NCI-H146 treated with DMSO at 0.1 percent for 48 hours (cell line): ENCODE measurements around the gene SPATA22.
"Not testable (repeated sequence)": the region's sequence is repeated elsewhere in the genome, so short reads cannot be mapped to it uniquely, and the experiment has no call there.

Experiments used
- DNase-seq: peaks from one replicate; lab custom pipeline; 2025; ENCODE audit not compliant: unreplicated experiment; lab: John Stamatoyannopoulos, UW

Gene SPATA22, protein sequence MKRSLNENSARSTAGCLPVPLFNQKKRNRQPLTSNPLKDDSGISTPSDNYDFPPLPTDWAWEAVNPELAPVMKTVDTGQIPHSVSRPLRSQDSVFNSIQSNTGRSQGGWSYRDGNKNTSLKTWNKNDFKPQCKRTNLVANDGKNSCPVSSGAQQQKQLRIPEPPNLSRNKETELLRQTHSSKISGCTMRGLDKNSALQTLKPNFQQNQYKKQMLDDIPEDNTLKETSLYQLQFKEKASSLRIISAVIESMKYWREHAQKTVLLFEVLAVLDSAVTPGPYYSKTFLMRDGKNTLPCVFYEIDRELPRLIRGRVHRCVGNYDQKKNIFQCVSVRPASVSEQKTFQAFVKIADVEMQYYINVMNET

DNA sequence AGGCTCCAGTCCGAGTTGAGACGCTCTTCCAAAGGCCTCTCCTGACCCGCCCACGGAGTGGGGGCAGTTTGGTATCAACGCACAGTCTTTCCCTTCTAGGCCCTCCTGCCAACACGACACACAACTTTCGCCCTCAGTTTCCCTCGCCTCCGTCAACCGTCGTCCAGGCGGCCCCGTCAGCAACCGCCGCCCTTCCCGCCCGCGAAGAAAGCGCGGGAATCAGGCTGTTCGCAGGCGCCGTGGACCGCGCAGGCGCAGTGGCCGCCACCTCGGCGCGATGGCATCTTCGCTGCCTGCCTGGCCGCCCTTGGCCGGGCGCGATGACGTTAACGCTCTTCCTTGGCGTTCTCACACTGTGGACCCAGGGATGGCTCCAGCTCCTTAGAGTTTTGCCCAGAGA lies at the start of gene SPATA22:
TSS of gene SPATA22 (minus strand) at position 221 of the 400 bp plus-strand sequence. CDS start 2,494 bp downstream, outside the sequence.
- DNase-seq, result no peak

DNA sequence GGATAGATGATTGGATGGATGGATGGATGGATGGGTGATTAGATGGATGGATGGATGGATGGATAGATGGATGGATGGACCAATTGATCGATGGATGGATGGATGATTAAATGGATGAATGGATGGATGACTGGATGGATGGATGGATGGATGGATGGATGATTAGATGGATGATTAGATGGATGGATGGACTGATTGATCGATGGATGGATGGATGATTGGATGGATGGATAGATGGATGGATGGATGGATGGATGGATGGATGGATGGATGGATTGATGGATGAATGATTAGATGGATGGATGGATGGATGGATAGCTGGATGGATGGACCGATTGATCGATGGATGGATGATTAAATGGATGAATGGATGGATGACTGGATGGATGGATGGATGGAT lies 47.9 kb upstream of the SPATA22 start:
- not testable (repeated sequence) for DNase-seq

DNA sequence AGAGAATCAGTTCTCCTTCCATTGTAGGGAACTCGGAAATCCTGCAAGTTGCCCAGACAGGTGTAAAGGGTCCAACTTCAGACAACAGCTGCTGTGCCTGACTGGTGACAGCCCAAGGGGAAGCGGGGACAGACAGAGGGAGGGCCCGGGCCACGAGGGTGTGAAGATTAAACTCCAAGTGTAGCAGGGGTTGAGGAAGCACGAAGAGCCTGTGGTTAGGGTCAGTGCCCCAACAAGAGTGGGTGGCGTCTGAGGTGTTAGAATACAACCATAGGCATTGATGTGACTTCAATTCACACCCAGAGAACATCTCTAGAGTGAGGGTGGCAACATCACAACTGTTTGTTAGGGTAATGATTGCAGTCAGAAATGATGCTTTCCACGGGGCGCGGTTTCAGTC lies 43.3 kb upstream of the SPATA22 start:
- DNase-seq, result no peak

DNA sequence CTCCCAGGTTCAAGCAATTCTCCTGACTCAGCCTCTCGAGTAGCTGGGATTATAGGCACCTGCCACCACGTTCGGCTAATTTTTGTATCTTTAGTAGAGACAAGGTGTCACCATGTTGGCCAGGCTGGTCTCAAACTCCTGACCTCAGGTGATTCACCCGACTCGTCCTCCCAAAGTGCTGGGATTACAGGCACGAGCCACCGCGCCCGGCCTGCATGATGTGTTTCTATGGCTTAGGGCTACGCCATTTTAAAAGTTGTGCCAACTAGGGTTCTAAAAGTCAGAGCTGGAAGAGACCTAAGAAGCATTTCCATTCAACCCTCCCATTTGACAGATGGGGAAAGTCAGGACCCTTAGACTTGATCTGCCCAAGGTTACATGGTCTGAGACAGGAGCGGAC lies 42.5 kb upstream of the SPATA22 start:
- not testable (repeated sequence) for DNase-seq

DNA sequence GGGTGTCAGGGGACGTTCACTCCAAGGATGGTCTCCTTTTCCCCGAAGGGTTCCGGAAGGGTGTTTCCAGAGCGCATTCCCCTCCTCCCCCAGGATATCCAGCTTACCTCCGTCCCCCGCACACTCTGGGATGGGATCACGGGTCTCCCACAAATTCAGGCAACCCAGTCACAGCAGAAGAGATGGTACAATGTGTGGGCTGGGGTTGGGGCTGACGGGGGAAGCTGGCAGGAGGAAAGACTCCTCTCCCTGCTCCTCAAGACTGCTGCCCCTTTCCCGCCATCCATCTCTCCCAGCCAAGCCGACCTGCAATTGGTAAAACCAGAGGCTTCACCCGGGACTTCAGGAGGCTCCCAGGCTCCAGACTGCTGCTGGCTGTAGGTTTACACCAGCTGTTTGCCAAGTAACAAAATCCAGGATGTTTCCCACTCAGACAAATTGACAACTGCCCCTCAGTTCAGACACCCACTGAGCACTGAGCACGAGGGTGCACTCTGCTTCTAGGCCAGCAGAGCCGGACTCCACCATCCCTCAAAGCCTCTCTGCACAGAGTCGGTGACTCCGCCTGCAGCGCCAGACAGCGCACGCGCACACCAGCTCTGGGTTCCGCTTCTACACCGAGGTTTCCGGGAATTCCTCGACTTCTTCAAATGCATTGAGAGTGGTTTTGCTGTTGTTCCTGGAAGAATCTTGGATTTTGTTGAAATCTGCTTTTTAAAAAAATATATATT lies 41.9 kb upstream of the SPATA22 start:
- DNase-seq, result no peak

DNA sequence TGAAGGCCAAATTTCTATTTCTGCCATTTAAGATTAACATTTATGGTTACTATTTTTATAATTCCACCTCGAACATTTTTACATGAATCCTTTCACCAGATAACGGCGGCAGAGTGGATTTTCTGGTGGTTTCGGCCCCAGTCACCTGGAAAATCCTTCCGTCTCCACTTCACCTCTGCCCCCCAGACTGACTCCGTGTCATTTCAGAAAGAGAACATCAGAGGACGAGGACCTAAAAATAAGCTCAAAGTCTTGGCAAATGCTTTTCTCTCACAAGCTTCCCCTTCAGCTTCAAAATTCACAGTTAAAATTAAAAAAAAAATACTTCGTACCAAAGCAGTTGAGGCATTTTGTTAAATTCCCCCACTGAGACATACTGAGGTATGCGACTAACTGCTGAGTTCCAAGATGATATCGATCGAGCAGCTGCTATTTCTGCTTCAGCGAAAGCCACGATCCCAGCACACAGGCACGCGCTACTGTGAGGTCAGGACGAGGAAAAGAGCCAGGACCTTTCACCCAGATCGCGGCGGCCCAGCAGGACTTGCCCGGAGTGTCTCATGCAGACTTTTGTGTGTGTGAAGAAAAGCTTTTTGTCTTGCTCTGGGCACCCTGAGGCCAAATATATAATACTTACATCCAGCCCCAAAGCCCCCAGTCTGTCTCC lies 41.0 kb upstream of the SPATA22 start:
- DNase-seq, result no peak

DNA sequence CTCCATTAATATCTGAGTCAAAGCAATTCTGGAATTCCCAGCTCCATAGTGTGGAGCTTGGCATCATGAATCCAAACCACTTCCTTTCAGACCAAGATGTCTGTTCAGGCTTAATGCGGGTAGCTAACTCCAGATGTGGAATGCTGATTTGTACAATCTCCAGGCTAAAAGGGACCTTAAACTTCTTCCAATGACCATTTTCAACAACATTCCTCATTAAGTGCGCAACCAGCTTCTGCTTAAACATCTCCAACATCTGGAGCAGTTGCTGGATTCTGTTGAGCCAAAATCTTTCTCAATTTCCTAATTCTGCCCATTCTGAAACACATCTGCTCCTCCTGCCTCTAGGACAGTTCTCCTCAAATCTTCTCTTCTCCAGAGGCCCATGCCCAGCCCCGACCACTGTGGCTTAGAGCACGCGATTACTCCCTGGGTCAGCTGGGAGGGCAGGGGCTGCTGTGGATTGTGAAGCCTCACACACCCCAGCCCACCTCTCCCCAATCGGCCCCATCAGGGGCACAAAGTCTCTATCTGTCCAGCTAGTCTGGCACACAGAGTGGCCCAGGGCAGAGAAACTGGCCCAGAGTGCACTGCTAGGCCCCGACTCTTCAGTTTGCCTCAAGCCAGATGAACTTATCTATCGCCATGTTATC lies 40.4 kb upstream of the SPATA22 start:
- DNase-seq, result no peak

DNA sequence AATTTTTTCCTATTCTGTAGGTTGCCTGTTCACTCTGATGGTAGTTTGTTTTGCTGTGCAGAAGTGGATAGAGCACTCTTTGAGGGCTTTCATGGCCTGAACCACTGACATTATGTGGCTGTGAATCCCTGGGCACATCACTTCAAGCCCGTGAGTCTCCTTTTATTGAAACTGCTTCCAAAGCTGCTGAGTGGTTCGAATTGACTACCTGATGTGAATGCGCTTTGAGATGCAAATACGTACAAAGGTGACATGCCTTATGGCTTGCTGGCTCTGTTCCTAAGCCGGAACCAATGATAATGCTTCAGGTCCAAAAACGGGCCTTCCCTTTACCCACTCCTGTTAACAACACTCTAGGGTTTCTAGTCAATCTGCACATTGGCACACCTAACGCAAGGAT lies 38.5 kb upstream of the SPATA22 start:
- no peak for DNase-seq

DNA sequence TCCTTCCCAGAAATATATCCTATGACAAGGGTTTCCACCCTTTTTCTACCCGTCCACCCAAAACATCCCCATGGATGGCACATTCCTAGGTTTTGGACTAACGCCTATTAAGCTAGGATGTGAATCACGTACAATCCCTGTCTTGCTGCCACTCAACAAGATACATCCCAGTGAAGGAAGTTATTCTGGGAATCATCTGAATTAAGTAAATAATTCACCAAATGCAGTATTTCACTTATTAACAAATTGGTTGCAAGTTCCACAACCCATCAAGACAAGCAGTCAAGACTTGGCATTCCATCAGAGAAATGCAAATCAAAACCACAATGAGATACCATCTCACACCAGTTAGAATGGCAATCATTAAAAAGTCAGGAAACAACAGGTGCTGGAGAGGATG lies 36.2 kb upstream of the SPATA22 start:
- DNase-seq, result no peak

DNA sequence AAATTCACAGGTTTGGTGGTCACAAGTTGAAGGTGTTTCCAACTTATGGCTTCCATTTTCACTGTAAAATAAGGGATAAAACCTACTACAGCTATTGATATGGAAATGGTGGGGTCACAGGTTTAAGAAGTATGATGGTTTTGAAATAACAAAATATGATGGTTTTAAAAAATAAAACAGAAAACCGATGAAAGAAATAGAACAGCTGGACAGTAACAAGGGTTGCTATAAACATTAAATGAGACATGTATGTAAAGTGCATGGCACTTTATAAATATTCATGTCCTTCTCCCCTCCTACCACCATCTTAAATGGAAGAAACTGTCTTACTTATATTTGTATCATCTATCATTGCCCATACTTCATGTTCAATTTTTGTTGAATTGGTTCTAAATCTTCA lies 35.5 kb upstream of the SPATA22 start:
- DNase-seq, result no peak

DNA sequence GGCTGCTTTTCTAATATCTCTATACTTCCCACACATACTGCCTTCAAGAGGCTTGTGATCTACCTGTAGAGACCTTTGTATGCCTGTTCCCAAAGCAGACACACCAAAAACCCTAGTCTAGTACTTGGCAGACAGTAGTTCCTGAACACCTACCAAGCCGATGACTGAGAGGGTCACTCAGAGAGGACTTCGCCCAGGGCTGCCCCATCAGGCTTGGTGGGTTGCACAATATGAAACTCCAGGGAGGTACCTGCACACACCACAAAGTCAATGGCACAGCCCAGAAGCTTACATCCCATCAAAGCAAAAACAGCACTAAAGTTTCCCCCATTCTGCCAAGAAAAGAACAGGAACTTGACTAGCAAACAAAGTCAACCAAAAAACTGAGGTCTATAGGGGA lies 34.4 kb upstream of the SPATA22 start:
- DNase-seq, result no peak

DNA sequence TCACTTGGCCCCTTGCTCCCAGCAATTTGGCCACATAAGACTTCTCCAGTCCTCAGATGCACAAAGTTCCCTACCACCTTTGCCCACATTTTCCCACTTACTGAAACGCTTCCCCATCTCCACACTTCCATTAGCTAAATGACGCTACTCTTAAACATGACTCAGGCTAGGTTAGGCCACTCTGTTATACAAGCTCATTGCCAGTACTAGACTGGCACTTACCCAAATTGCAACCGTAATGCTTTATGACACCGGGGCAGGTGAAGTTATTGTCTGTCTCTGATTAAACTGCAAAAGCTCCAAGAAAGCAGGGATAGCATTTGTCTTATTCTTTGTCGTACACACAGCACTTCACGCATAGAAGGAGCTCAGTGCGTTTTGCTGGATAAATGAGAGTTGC lies 33.4 kb upstream of the SPATA22 start:
- no peak for DNase-seq

DNA sequence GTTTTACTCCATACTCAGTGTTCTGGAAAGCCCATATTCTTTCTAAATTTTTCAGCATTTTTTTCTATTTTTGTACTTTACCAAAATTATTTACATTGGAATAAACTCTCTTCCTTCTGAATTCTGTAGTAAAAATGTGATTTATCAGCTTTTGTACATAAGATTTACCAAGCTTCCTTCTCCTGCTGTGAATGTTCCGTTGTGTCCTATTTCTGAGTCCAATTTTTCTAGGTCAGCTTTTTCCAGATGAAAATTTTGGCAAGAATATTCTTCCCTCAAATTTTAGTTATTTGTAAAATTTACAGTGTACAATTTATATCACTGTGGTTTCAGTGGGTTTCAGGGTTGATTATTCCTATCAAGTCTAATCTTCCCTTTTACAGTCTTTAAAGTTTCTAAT lies 31.7 kb upstream of the SPATA22 start:
- no peak for DNase-seq

DNA sequence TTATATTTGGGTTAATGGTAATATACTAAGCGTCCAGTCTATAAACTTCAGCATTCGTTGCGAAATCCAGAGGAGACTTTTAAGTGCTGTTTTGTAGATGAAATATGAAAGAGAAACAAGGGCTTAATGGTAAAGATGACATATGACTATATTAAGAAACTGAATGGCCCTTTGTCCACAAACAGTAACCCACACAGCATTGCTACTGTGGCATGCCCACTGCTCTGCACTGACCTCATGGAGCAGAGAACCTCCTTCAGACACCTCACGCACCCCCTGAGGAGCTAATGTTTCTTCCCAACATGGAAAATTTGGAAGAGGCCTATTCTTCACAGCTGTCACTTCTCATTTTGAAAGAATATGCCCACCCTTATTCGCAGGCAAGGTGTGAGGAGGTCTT lies 30.8 kb upstream of the SPATA22 start:
- DNase-seq, result no peak

DNA sequence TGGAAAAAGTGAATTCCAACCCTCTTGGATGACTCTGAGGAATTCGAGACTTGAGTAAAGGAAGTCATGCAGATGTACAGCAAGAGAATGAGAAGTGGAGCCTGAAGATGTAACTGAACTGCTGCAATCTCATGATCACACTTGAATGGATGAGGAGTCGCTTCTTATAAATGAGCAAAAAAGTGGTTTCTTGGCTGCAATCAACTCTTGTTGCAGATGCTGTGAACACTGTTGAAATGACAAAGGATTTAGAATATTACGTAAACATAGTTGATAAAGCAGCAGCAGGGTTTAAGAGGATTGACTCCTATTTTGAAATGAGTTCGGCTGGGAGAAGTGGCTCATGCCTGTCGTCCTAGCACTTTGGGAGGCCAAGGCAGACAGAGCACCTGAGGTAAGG lies 29.7 kb upstream of the SPATA22 start:
- no peak for DNase-seq

DNA sequence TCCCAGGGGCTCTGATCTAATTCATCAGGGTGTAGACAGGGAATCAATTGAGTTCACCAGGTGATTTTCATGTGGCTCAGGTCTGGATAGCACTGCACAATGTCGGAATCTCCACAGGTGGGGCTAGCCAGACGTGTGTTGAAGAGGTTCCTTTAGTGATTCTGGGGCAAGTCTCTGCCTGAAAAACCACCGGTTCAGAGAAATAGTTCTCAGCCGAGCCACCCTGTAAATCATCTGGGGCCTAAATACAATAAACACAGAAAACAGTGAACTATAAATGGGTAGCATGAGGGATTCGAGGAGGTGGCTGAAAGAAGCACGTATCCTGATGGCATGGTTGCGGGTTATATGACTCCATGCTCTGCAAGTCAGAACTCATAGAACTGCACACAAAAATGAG lies 25.5 kb upstream of the SPATA22 start:
- DNase-seq, result no peak

DNA sequence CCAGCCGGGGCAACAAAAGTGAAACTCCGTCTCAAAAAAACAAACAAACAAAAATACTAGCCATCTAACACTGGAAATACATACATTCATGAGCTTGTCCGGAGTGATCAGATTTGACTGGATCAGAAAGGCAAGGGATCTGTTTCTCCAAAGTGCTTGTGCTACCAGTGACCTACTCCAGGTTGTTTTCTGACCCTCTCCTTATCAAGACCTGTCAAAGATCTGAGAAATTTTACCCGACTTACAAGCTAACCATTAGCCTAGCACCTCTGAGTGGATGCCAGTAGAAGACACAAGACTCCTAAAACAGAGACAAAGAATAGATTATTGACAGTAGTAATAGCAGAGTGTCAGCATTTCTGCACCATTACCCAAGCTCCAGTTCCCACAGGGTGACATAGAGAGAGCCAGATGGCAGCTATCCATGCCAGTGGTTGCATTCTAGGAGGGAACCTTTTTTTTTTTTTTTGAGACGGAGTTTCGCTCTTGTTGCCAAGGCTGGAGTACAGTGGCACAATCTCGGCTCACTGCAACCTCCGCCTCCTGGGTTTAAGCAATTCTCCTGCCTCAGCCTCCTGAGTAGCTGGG lies 14.0 kb upstream of the SPATA22 start:
- DNase-seq, result no peak

DNA sequence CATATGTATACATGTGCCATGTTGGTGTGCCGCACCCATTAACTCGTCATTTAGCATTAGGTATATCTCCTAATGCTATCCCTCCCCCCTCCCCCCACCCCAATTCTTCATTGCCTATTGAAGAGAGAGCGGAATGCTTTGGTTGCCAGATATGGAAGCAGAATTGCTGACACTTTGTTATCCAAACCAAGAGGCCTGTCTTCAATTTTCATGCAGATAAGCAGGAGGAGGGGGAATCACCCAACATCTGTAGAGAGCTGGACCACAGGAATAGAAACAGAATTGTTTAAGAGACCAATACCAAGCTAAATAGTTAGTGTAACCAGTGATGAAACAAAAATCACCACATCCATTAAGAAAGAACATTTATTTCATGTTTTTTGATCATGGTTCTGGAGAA lies 11.2 kb upstream of the SPATA22 start:
- no peak for DNase-seq

DNA sequence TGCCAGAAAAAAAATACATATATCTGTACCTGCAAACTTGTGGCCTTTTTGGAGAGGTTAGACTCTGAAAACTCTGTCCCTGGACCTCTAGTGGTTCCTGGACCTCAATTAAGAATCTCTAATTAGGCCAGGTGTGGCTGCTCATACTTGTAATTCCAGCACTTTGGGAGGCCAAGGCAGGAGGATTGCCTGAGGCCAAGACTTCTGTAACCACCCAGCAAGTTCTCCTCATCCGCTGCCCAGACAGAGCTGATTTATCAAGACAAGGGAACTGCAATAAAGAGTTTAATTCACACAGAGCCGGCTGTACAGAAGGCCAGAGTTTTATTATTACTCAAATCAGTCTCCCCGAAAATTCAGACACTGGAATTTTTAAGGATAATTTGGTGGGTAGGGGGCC lies 8.4 kb upstream of the SPATA22 start:
- no peak for DNase-seq

DNA sequence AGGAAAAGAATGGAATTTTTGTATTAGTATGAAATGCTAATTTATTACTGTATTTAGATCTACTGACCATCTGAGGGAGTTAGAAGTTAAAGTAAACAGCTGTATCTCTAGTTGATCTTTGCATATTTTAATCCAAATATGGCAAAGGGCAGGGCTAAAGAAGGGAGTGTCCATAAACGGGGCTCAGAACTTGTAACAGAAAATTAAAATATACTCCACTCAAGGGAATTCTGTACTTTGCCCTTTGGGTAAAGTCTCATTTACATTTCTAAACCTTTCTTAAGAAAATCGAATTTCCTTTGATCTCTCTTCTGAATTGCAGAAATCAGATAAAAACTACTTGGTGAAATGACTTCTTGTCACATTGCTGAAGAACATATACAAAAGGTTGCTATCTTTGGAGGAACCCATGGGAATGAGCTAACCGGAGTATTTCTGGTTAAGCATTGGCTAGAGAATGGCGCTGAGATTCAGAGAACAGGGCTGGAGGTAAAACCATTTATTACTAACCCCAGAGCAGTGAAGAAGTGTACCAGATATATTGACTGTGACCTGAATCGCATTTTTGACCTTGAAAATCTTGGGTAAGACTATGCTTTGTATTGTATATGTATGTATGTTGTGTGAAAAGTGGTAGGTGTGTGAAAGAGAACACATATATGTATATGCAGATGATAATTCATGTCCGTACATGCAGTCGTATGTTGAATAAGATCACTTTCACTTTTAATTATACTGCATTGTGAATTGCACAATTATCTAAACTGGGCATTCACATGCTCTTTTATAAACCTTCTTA lies 4.4 kb upstream of the SPATA22 start, which contains the start of gene ASPA:
TSS of gene ASPA (plus strand) at position 186 of the 799 bp plus-strand sequence. CDS start at position 349, 163 bp downstream.
- no peak for DNase-seq
